B cell (primary cell): Measurements from ENCODE around the gene NCAPG.

Source experiments
- EZH2 ChIP-seq: IDR thresholded peaks from 2 replicates; pipeline ENCODE4 v1.6.1; 2012; ENCODE audit warnings: borderline replicate concordance, low read depth, mild to moderate bottlenecking, moderate library complexity, low read length; ENCODE audit not compliant: insufficient read depth, poor library complexity, severe bottlenecking
- TF ChIP-seq, protein P1 (sequence below): fragments of 200-600 bp; IDR thresholded peaks from one replicate; pipeline ENCODE4 v1.8.0; 2022; ENCODE audit warnings: antibody characterized with exemption, mild to moderate bottlenecking

DNA sequence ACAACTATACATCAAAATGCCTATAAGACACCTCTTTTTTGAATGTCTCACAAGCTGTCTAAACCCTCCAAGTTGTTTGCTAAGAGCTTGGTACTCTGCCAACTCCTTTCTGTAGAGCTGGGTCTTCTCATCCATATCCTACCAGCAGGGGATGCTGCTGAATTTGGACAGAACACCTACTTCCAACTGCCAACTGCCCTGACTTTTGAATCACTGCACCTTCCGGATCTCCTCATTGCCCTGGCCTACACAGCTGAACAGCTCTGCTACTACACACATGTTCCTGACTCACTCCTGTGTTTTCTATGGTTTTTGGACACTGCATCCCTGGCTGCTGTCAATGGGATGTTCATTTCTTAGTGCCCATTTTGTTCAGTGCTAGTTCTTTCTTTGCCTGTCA is 48.1 kb upstream of the NCAPG start:
- TF ChIP-seq, protein P1, sequence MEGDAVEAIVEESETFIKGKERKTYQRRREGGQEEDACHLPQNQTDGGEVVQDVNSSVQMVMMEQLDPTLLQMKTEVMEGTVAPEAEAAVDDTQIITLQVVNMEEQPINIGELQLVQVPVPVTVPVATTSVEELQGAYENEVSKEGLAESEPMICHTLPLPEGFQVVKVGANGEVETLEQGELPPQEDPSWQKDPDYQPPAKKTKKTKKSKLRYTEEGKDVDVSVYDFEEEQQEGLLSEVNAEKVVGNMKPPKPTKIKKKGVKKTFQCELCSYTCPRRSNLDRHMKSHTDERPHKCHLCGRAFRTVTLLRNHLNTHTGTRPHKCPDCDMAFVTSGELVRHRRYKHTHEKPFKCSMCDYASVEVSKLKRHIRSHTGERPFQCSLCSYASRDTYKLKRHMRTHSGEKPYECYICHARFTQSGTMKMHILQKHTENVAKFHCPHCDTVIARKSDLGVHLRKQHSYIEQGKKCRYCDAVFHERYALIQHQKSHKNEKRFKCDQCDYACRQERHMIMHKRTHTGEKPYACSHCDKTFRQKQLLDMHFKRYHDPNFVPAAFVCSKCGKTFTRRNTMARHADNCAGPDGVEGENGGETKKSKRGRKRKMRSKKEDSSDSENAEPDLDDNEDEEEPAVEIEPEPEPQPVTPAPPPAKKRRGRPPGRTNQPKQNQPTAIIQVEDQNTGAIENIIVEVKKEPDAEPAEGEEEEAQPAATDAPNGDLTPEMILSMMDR = no peak
- no peak for TF ChIP-seq EZH2
